ENCODE measurements around the gene MTHFR. TPM values are rescaled to one million over a fixed set of nuclear protein-coding genes. Genes with fewer than 3 reads are reported as not detected.

Gene MTHFR
- total and polyA plus RNA-seq, 2 of the 8 experiments (the other 6 are each of a cell fraction or from before 2014, with no cell fraction given) = 8.7 to 18.5 TPM

DNA sequence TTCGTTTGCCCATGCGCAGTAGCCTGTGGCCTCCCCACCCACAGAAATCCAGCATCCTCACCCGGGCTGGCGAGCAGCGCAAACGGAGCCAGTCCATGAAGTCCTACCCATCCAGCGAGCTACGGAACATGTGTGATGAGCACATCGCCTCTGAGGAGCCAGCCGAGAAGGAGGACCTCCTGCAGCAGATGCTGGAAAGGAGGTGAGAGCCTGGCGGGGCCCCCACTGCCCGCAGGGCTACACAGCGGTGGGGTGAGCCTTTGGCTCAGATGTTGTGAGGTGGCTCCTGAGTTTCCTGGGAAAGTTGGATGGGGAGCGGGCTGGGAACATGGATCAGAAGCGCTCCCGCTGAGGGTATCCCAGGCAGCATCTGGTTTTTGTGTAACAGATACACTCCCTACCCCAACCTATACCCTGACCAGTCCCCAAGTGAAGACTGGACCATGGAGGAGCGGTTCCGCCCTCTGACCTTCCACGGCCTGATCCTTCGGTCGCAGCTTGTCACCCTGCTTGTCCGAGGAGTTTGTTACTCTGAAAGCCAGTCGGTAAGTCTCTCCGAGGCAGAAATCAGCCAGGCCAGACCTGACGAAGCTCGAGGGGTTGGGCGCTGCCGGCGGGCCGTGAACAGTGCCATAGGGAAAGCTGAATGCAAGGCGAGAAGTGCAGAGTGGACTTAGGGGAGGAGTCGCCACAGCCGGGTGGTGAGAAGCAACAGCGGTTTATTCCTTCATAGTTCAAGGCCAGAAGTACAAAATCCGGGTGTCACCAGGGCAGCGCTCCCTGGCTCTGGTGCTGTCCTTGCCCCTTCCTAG is 31.4 kb upstream of the MTHFR start:
- no peak overlapping the region for H3K9ac ChIP-seq (replicated peaks in 1 of 4; ENCODE audit: extremely low read depth in 1 of 4, low read depth in 3 of 4, low read length in 3 of 4)
- TF ChIP-seq CBX8 (IDR thresholded peaks at IDR 0.05; ENCODE audit: borderline replicate concordance, low read depth, low read length) (no peak), SIX5 (IDR thresholded peaks at IDR 0.05; ENCODE audit: low read depth, low read length) (no peak), RBBP5 (IDR thresholded peaks at IDR 0.05; ENCODE audit: borderline replicate concordance, low read depth, low read length) (no peak), PHF8 (conservative IDR thresholded peaks at IDR 0.05; ENCODE audit: low read depth, low read length) (no peak), ZNF274 (IDR thresholded peaks at IDR 0.05; ENCODE audit: borderline replicate concordance, extremely low read depth, low read length) (no peak)
- TF ChIP-seq, protein P1, sequence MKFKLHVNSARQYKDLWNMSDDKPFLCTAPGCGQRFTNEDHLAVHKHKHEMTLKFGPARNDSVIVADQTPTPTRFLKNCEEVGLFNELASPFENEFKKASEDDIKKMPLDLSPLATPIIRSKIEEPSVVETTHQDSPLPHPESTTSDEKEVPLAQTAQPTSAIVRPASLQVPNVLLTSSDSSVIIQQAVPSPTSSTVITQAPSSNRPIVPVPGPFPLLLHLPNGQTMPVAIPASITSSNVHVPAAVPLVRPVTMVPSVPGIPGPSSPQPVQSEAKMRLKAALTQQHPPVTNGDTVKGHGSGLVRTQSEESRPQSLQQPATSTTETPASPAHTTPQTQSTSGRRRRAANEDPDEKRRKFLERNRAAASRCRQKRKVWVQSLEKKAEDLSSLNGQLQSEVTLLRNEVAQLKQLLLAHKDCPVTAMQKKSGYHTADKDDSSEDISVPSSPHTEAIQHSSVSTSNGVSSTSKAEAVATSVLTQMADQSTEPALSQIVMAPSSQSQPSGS (IDR thresholded peaks at IDR 0.05; ENCODE audit: low read length) = no peak
- TF ChIP-seq, protein P2, sequence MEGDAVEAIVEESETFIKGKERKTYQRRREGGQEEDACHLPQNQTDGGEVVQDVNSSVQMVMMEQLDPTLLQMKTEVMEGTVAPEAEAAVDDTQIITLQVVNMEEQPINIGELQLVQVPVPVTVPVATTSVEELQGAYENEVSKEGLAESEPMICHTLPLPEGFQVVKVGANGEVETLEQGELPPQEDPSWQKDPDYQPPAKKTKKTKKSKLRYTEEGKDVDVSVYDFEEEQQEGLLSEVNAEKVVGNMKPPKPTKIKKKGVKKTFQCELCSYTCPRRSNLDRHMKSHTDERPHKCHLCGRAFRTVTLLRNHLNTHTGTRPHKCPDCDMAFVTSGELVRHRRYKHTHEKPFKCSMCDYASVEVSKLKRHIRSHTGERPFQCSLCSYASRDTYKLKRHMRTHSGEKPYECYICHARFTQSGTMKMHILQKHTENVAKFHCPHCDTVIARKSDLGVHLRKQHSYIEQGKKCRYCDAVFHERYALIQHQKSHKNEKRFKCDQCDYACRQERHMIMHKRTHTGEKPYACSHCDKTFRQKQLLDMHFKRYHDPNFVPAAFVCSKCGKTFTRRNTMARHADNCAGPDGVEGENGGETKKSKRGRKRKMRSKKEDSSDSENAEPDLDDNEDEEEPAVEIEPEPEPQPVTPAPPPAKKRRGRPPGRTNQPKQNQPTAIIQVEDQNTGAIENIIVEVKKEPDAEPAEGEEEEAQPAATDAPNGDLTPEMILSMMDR (IDR thresholded peaks at IDR 0.05; ENCODE audit: control extremely low read depth in 1 of 3, insufficient read depth in 1 of 3, low read depth in 1 of 3, low read length in 3 of 3) = no peak

More for the DNA sequence above, 31.4 kb upstream of the MTHFR start:
- H3K27me3 ChIP-seq (replicated peaks in 1 of 4; ENCODE audit: control insufficient read depth in 3 of 4, extremely low read depth in 1 of 4, insufficient read depth in 3 of 4, low read length in 3 of 4) = no peaks in the 10 kb centered on the region
- no peak overlapping the region for H2BK20ac ChIP-seq (ENCODE audit: low read length)
- H4K8ac ChIP-seq (ENCODE audit: extremely low read depth, insufficient read depth, low read length) = no peak overlapping the region
- H2BK5ac ChIP-seq (ENCODE audit: low read depth, low read length) = no peak overlapping the region
- H3K18ac ChIP-seq (ENCODE audit: extremely low read depth, low read length) = no peak overlapping the region
- no peak overlapping the region for H3K4me2 ChIP-seq (ENCODE audit: insufficient read depth in 1 of 2, low read depth in 2 of 2, low read length in 2 of 2)
- POLR2A ChIA-PET (ENCODE audit: partially characterized antibody) = interaction anchor here (1.3 to 8.1 kb wide), 4 partner anchors 11 to 71 kb away, joined by 4 to 72 read pairs (median 4); partner anchors contain the start of gene NPPA
- no peaks in the 10 kb centered on the region for H3K23me2 ChIP-seq (ENCODE audit: low read depth, low read length)
- no peak overlapping the region for H4K5ac ChIP-seq (ENCODE audit: insufficient read length, low read depth, low read length)
- H3K79me1 ChIP-seq (ENCODE audit: low read depth, low read length) = no peaks in the 10 kb centered on the region
- H3K14ac ChIP-seq (ENCODE audit: insufficient read length) = no peak overlapping the region
- no peak overlapping the region for H2BK15ac ChIP-seq (ENCODE audit: low read length)
- FAIRE-seq = no peak
- no peak overlapping the region for H2AK5ac ChIP-seq (ENCODE audit: low read depth, low read length)
- peaks cover 50 to 89% (median 82%) of the 10 kb centered on the region in 4 experiments for H3K36me3 ChIP-seq (ENCODE audit: control insufficient read depth in 2 of 4, insufficient read depth in 4 of 4, low read length in 3 of 4)
- CTCF ChIA-PET (ENCODE audit: partially characterized antibody) = interaction anchor here (0.7 to 8.8 kb wide), 25 partner anchors 10 to 302 kb away, joined by 3 to 67 read pairs (median 5); partner anchors contain the start of gene NPPA
- no peak overlapping the region for H2BK120ac ChIP-seq (replicated peaks; ENCODE audit: low read depth, low read length)
- no peaks in the 10 kb centered on the region for H3K9me3 ChIP-seq (ENCODE audit: insufficient read depth in 2 of 2, low read depth in 1 of 2, low read length in 1 of 2)
- H4K91ac ChIP-seq (replicated peaks; ENCODE audit: insufficient read length, low read length) = no peak overlapping the region
- H3K4me1 ChIP-seq (replicated peaks in 1 of 4; ENCODE audit: control insufficient read depth in 3 of 4, insufficient read depth in 4 of 4, low read length in 3 of 4) = no peaks in the 10 kb centered on the region
- H3K27ac ChIP-seq (ENCODE audit: low read depth, low read length) = no peak overlapping the region
- WGBS, 2 experiments (ENCODE audit: extremely low coverage in 1 of 2, insufficient coverage in 1 of 2, insufficient read length in 1 of 2, insufficient replicate concordance in 2 of 2, low coverage in 1 of 2, low lambda C conversion rate in 2 of 2, missing lambda C conversion rate in 1 of 2) = 92% methylated on average over 36 of the region's 36 CpGs; no CpG with 5 or more reads in 1 of the 2 experiments
- H3K79me2 ChIP-seq (ENCODE audit: control insufficient read depth in 1 of 2, insufficient read depth in 2 of 2, low read length in 2 of 2) = no peaks in the 10 kb centered on the region
- no peak overlapping the region for H3K23ac ChIP-seq (ENCODE audit: insufficient read length)
- H3K56ac ChIP-seq (replicated peaks; ENCODE audit: insufficient read length, low read depth, low read length) = no peak overlapping the region
- no peak overlapping the region for H3K4me3 ChIP-seq (ENCODE audit: extremely low read depth in 1 of 4, insufficient read depth in 2 of 4, low read depth in 3 of 4, low read length in 4 of 4)
- H2BK12ac ChIP-seq (ENCODE audit: low read depth, low read length) = no peak overlapping the region
- no peak for DNase-seq (ENCODE audit: low read depth in 1 of 2, low spot score in 2 of 2)
- no peak overlapping the region for H2AFZ ChIP-seq (ENCODE audit: low read length)
- H4K20me1 ChIP-seq (replicated peaks in 1 of 2; ENCODE audit: control insufficient read depth in 1 of 2, insufficient read depth in 2 of 2, low read length in 2 of 2) = peaks cover 15 to 25% of the 10 kb centered on the region in 2 experiments
- no peak overlapping the region for H3K4ac ChIP-seq (replicated peaks; ENCODE audit: insufficient read length, low read depth, low read length)

Data from H1 (cell line).